Measurements from ENCODE around the gene NLE1. TPM values are rescaled to one million over a fixed set of nuclear protein-coding genes. Genes with fewer than 3 reads are reported as not detected.
"Not testable (repeated sequence)": the region's sequence is repeated elsewhere in the genome, so short reads cannot be mapped to it uniquely, and the experiment has no call there.

NLE1 gene
- total RNA-seq, 1 donor, result 14.1 TPM

DNA sequence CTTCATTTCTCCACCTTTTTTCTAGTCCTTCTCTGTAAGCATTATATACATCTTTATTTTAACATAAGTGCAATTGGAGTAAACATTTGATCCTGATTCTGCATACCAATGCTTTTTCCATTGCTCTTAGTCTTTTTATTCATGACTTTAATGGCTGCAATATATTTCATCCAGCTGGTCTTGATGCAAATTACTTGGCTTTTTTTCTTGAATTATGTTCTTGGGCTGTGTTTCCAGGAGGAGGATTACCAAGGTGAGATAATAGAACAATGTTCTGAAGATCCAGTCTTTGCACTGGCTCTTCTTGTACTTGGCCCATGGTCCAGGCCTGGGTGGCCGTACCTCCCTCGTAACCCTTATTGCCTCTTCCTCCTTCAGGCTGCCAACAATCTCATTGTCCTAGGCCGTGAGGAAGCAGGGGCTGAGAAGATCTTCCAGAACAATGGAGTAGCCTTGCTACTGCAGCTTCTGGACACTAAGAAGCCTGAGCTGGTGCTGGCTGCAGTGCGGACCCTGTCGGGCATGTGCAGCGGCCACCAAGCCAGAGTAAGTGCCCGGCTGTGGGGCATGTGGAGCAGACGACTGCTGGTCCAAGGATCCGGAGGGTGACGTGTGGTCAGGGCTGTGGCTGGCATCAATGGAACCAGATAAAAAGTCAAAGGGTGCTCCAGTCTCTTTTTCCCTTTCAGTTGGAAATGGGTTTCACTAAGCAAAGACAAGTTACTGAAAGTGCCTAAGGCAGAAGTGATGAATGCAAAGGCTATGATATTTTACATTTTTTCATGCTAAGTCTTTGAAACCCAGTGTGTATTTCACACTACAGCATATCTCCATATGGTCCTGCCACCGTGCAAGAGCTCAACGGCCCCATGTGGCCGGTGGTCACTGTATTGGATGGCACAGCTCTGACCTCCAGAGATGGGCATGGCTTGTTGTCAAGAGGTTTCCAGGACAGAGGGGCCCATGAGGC is 12.4 kb upstream of the NLE1 start:
- DNase-seq (ENCODE audit: low read depth), result no peak
- no peak overlapping the region for H3K4me3 ChIP-seq (ENCODE audit: low read depth, low read length)
- TF ChIP-seq, protein P1, sequence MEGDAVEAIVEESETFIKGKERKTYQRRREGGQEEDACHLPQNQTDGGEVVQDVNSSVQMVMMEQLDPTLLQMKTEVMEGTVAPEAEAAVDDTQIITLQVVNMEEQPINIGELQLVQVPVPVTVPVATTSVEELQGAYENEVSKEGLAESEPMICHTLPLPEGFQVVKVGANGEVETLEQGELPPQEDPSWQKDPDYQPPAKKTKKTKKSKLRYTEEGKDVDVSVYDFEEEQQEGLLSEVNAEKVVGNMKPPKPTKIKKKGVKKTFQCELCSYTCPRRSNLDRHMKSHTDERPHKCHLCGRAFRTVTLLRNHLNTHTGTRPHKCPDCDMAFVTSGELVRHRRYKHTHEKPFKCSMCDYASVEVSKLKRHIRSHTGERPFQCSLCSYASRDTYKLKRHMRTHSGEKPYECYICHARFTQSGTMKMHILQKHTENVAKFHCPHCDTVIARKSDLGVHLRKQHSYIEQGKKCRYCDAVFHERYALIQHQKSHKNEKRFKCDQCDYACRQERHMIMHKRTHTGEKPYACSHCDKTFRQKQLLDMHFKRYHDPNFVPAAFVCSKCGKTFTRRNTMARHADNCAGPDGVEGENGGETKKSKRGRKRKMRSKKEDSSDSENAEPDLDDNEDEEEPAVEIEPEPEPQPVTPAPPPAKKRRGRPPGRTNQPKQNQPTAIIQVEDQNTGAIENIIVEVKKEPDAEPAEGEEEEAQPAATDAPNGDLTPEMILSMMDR (IDR thresholded peaks at IDR 0.05; ENCODE audit: insufficient read depth, low read length), result no peak

DNA sequence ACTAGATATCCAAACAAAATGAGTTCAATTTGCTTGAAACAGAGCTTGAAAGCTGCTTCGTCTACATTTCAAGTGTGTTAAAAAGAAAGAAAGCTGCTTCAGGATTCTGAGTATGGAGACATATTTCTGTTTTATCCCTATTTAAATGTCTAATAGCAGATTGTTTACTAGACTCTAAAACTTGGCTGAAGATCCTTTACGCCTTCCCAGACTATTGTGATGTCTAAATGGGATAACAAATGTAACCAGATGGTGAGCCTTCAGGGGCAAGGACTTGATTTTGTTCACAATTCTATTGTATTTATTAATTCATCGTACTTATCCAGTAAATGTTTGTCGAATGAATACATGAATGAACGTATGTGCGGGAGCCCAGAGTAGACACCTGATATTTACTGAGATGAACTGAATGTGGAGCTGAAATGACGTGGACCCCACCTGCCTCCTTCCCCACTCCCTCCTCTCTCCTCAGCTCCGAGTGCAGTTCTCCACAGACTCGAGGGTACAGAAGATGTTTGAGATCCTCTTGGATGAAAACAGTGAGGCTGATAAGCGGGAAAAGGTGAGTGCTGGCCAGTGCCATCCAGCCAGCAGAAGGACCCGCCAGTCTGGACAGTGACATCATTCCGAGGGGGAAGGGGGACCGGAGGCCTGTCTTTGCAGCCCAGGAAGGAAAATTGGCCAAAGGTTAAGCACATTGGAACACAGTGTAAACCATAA is 10.5 kb upstream of the NLE1 start:
- no peak overlapping the region for H3K4me3 ChIP-seq (ENCODE audit: low read depth, low read length)
- TF ChIP-seq, protein P1 (IDR thresholded peaks at IDR 0.05; ENCODE audit: insufficient read depth, low read length), result no peak
- DNase-seq (ENCODE audit: low read depth), result no peak

DNA sequence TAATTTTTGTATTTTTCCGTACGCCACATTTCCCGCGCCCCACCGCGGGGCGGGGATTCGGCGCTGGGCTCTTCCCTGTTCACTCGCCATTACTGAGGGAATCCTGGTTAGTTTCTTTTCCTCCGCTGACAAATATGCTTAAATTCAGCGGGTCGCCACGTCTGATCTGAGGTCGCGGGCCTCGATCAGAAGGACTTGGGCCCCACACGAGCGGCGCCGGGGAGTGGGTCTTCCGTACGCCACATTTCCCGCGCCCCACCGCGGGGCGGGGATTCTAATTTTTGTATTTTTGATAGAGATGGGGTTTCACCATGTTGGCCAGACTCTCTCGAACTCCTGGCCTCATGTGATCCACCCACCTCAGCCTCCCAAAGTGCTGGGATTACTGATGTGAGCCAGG is 9.0 kb upstream of the NLE1 start:
- DNase-seq (ENCODE audit: low read depth); H3K4me3 ChIP-seq (ENCODE audit: low read depth, low read length): not testable (repeated sequence)

DNA sequence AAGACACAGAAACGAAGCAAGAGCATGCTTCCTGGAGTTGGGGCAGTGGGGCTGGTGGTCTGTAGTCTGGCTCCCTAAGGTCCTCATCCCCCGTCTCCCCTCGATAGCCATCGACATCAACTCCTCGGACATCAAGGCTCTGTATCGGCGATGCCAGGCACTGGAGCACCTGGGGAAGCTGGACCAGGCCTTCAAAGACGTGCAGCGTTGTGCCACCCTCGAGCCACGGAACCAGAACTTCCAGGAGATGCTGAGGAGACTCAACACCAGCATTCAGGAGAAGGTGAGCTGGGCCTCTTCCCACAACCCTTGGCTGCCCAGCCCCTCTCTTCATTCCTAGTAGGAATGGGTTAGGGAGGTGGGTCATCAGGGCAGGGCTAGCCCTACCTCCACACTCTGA is 7.8 kb upstream of the NLE1 start:
- TF ChIP-seq, protein P1 (IDR thresholded peaks at IDR 0.05; ENCODE audit: insufficient read depth, low read length), result no peak
- no peak overlapping the region for H3K4me3 ChIP-seq (ENCODE audit: low read depth, low read length)
- DNase-seq (ENCODE audit: low read depth), result no peak

DNA sequence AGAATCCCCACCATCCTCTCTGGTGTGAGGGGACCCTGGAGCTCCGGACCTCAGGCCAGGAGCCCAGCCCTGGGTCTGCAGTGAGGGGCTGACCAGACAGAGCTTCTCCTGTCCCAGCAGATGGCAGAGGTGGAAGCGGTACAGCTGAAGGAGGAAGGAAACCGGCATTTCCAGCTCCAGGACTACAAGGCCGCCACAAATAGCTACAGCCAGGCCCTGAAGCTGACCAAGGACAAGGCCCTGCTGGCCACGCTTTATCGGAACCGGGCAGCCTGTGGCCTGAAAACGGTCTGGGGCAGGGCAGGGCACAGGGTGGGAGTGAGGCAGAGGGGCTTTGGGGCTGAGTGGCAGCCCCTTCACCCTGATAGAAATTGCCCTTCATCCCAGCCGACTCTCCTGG is 6.0 kb upstream of the NLE1 start:
- no peak overlapping the region for H3K4me3 ChIP-seq (ENCODE audit: low read depth, low read length)
- TF ChIP-seq, protein P1 (IDR thresholded peaks at IDR 0.05; ENCODE audit: insufficient read depth, low read length), result no peak
- no peak for DNase-seq (ENCODE audit: low read depth)

DNA sequence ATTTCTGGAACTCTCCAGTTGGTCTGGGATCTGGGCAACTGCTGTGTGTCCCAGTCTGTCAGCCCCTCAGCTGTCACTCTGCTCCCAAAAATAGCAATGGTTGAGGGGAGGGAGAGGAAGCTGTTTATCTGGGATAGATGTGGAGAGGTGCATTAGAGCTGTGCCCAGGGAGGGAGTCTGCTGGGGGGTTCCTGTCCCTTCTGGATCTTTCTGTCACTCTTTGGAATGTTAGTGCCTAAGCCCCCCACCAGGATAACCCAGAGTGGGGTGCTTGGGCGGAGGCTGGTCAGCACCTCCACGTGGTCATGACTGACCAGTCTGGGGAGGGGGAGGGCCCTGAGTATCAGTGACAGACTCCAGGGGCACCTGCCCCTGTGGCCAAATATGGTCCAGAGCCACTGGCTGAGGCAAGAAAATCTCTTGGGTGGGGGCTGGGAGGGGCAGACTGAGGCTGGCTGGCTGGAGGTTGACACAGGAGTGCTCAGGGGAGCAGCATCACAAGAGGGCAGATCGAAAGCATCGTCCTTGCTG is 5.3 kb upstream of the NLE1 start, which contains the start of gene UNC45B:
TSS of gene UNC45B (plus strand) at position 443 of the 531 bp plus-strand sequence. CDS start 447 bp downstream, outside the sequence.
- H3K4me3 ChIP-seq (ENCODE audit: low read depth, low read length), result no peak within 1 kb of the TSS
- TF ChIP-seq, protein P1 (IDR thresholded peaks at IDR 0.05; ENCODE audit: insufficient read depth, low read length), result no peak
- no peak for DNase-seq (ENCODE audit: low read depth)
